Osteocyte (in vitro differentiated cells): Measurements from ENCODE around the gene CES3. TPM values are rescaled to one million over a fixed set of nuclear protein-coding genes. Genes with fewer than 3 reads are reported as not detected.
A peak's percentile ranks its signal among the peaks of the same experiment; 100 is the strongest.

Experiments used
- DNase-seq: peaks from one replicate; pipeline ENCODE4 v3.0.0; 2021; ENCODE audit warnings: mixed read lengths; ENCODE audit not compliant: unreplicated experiment; ENCODE audit errors: extremely low spot score
- H3K27ac Mint-ChIP-seq: one replicate; pipeline ENCODE4 v1.8.0; 2021; ENCODE audit warnings: mild to moderate bottlenecking, mixed read lengths; ENCODE audit not compliant: unreplicated experiment
- H3K27me3 Mint-ChIP-seq: one replicate; pipeline ENCODE4 v1.8.0; 2021; ENCODE audit warnings: mixed read lengths; ENCODE audit not compliant: unreplicated experiment
- H3K36me3 Mint-ChIP-seq: one replicate; pipeline ENCODE4 v1.8.0; 2021; ENCODE audit warnings: mixed read lengths; ENCODE audit not compliant: unreplicated experiment
- H3K4me1 Mint-ChIP-seq: one replicate; pipeline ENCODE4 v1.8.0; 2021; ENCODE audit warnings: mixed read lengths; ENCODE audit not compliant: unreplicated experiment
- H3K4me3 Mint-ChIP-seq: one replicate; pipeline ENCODE4 v1.8.0; 2021; ENCODE audit warnings: mild to moderate bottlenecking, moderate library complexity, mixed read lengths; ENCODE audit not compliant: unreplicated experiment
- H3K9me3 Mint-ChIP-seq: one replicate; pipeline ENCODE4 v1.8.0; 2021; ENCODE audit warnings: mixed read lengths; ENCODE audit not compliant: unreplicated experiment
- CTCF ChIP-seq: fragments of 200-600 bp; sonication (generic); IDR thresholded peaks from 2 replicates; pipeline ENCODE4 v1.5.0; 2021; ENCODE audit warnings: antibody characterized with exemption, mild to moderate bottlenecking, moderate library complexity
- total RNA-seq: library from RNA; stranded (reverse); gene quantifications from 2 replicates; pipeline ENCODE4 v1.2.1, GENCODE V29; 2021

Gene CES3
- total RNA-seq, 1 donor from 2014 or later = 0.24 TPM

- H3K27ac Mint-ChIP-seq = peak overlapping the region; percentile 71
- TF ChIP-seq CTCF = no peak
- H3K4me1 Mint-ChIP-seq = peaks cover 37% of the 10 kb centered on the region
- no peak for DNase-seq
- peaks cover 2% of the 10 kb centered on the region for H3K36me3 Mint-ChIP-seq
- H3K4me3 Mint-ChIP-seq = no peak overlapping the region
- H3K9me3 Mint-ChIP-seq = no peaks in the 10 kb centered on the region
- H3K27me3 Mint-ChIP-seq = peaks cover 4% of the 10 kb centered on the region
These were observed 34.1 kb upstream of the CES3 start for GRCh38 chr16:66926961-66927436.

- H3K4me3 Mint-ChIP-seq = no peak overlapping the region
- DNase-seq = no peak
- peaks cover 2% of the 10 kb centered on the region for H3K36me3 Mint-ChIP-seq
- H3K27ac Mint-ChIP-seq = peak overlapping the region; percentile 71
- H3K9me3 Mint-ChIP-seq = no peaks in the 10 kb centered on the region
- TF ChIP-seq CTCF = no peak
- H3K4me1 Mint-ChIP-seq = peaks cover 42% of the 10 kb centered on the region
- peaks cover 4% of the 10 kb centered on the region for H3K27me3 Mint-ChIP-seq
These were observed 33.0 kb upstream of the CES3 start for GRCh38 chr16:66927918-66928649.

- H3K4me1 Mint-ChIP-seq = peaks cover 42% of the 10 kb centered on the region
- H3K36me3 Mint-ChIP-seq = no peaks in the 10 kb centered on the region
- no peaks in the 10 kb centered on the region for H3K9me3 Mint-ChIP-seq
- H3K27ac Mint-ChIP-seq = no peak overlapping the region
- H3K4me3 Mint-ChIP-seq = no peak overlapping the region
- DNase-seq = no peak
- peak; percentile 49 for TF ChIP-seq CTCF
- peaks cover 4% of the 10 kb centered on the region for H3K27me3 Mint-ChIP-seq
These were observed 32.2 kb upstream of the CES3 start for GRCh38 chr16:66928702-66929388.

- no peak for TF ChIP-seq CTCF
- DNase-seq = no peak
- Mint-ChIP-seq H3K4me1 (peaks cover 45% of the 10 kb centered on the region), H3K9me3 (no peaks in the 10 kb centered on the region), H3K36me3 (peaks cover 2% of the 10 kb centered on the region), H3K27me3 (no peaks in the 10 kb centered on the region), H3K27ac (no peak overlapping the region), H3K4me3 (no peak overlapping the region)
These were observed 30.9 kb upstream of the CES3 start for GRCh38 chr16:66930189-66930588.

GRCh38 chr16:66931665-66932064 lies 29.4 kb upstream of the CES3 start:
- H3K27me3 Mint-ChIP-seq = no peaks in the 10 kb centered on the region
- H3K9me3 Mint-ChIP-seq = no peaks in the 10 kb centered on the region
- H3K4me3 Mint-ChIP-seq = peak overlapping the region; percentile 38
- H3K27ac Mint-ChIP-seq = no peak overlapping the region
- peaks cover 43% of the 10 kb centered on the region for H3K4me1 Mint-ChIP-seq
- peaks cover 3% of the 10 kb centered on the region for H3K36me3 Mint-ChIP-seq
- no peak for TF ChIP-seq CTCF
- DNase-seq = no peak
